ENCODE results near the gene STH.

DNA sequence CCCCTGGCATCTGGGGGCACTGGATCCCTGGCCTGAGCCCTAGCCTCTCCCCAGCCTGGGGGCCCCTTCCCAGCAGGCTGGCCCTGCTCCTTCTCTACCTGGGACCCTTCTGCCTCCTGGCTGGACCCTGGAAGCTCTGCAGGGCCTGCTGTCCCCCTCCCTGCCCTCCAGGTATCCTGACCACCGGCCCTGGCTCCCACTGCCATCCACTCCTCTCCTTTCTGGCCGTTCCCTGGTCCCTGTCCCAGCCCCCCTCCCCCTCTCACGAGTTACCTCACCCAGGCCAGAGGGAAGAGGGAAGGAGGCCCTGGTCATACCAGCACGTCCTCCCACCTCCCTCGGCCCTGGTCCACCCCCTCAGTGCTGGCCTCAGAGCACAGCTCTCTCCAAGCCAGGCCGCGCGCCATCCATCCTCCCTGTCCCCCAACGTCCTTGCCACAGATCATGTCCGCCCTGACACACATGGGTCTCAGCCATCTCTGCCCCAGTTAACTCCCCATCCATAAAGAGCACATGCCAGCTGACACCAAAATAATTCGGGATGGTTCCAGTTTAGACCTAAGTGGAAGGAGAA, 13.5 kb downstream of the STH start:
- TF ChIP-seq, protein P1, sequence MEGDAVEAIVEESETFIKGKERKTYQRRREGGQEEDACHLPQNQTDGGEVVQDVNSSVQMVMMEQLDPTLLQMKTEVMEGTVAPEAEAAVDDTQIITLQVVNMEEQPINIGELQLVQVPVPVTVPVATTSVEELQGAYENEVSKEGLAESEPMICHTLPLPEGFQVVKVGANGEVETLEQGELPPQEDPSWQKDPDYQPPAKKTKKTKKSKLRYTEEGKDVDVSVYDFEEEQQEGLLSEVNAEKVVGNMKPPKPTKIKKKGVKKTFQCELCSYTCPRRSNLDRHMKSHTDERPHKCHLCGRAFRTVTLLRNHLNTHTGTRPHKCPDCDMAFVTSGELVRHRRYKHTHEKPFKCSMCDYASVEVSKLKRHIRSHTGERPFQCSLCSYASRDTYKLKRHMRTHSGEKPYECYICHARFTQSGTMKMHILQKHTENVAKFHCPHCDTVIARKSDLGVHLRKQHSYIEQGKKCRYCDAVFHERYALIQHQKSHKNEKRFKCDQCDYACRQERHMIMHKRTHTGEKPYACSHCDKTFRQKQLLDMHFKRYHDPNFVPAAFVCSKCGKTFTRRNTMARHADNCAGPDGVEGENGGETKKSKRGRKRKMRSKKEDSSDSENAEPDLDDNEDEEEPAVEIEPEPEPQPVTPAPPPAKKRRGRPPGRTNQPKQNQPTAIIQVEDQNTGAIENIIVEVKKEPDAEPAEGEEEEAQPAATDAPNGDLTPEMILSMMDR (IDR thresholded peaks at IDR 0.05), result no peak
- TF ChIP-seq POLR2A (IDR thresholded peaks at IDR 0.05), result no peak

Measured in adrenal gland (tissue), 5 donors.